Sigmoid colon (tissue), 4 donors: ENCODE data around the gene AKR1B15.

Experiments used
- CTCF ChIP-seq, 4 experiments: fragments of 450-650 bp in 3 of 4; fragments of 200-600 bp in 1 of 4; IDR thresholded peaks; one replicate each; pipeline ENCODE4 v1.5.1; 2016 to 2019; ENCODE audit warnings: antibody characterized with exemption in 4 of 4, mild to moderate bottlenecking in 3 of 4, moderate library complexity in 2 of 4
- POLR2A ChIP-seq, 2 donors: fragments of 450-650 bp; IDR thresholded peaks; one replicate each; pipeline ENCODE4 v1.6.1; 2016; ENCODE audit warnings: antibody characterized with exemption in 2 of 2, mild to moderate bottlenecking in 2 of 2, moderate library complexity in 2 of 2
- POLR2AphosphoS5 ChIP-seq, 4 donors: sonication (generic); formaldehyde crosslinking; IDR thresholded peaks; one replicate each; pipeline ENCODE4 v1.6.1; 2017; ENCODE audit warnings: antibody characterized with exemption in 4 of 4

GRCh38 chr7:134562136-134562535 is 13.2 kb downstream of the AKR1B15 start:
- TF ChIP-seq CTCF (IDR thresholded peaks at IDR 0.05), result no peak
- no peak for TF ChIP-seq POLR2AphosphoS5 (IDR thresholded peaks at IDR 0.05)
- TF ChIP-seq POLR2A (IDR thresholded peaks at IDR 0.05), result no peak
